Panc1 (cell line): ENCODE measurements around the gene GRAMD1A. TPM values are rescaled to one million over a fixed set of nuclear protein-coding genes. Genes with fewer than 3 reads are reported as not detected.
A peak's percentile ranks its signal among the peaks of the same experiment; 100 is the strongest.

Source experiments
- ATAC-seq: fragments of 200-7000 bp; cut with Tn5 transposase; 2 replicates; pipeline ENCODE4 v1.9.1; 2020; ENCODE audit warnings: mild to moderate bottlenecking, moderate library complexity
- Bru-seq: library from RNA; stranded (reverse); fragments of 400-500 nt; gene quantifications from one replicate; lab custom pipeline; 2021; lab: Mats Ljungman, UMichigan
- BruChase-seq, 2 experiments: library from RNA; stranded (reverse); fragments of 400-500 nt; gene quantifications; one replicate each; lab custom pipeline; 2021; lab: Mats Ljungman, UMichigan
- BruUV-seq: library from RNA; stranded (reverse); fragments of 400-500 nt; replicated peaks from 2 replicates; lab custom pipeline; 2021; lab: Mats Ljungman, UMichigan
- CTCF ChIA-PET: fragments of 300-600 bp; sonication (Branson Sonifier 250); formaldehyde crosslinking; loops from one replicate; lab custom pipeline; 2022; ENCODE audit warnings: antibody characterized with exemption; lab: Charles Lee
- POLR2A ChIA-PET: fragments of 300-600 bp; sonication (Branson Sonifier 250); formaldehyde crosslinking; loops from one replicate; lab custom pipeline; 2022; ENCODE audit warnings: antibody characterized with exemption; lab: Charles Lee
- DNase-seq: peaks from one replicate; pipeline ENCODE4 v3.0.0-alpha.2; 2010; ENCODE audit warnings: low read depth, low spot score
- H3K27ac ChIP-seq: 2 replicates; pipeline ENCODE4 v1.5.1; 2011; ENCODE audit warnings: mild to moderate bottlenecking, low read length, inconsistent platforms
- H3K27me3 ChIP-seq: fragments of 200-500 bp; sonication (Bioruptor generic); 2 replicates; pipeline ENCODE4 v1.6.0; 2014; ENCODE audit warnings: low read length, inconsistent platforms; ENCODE audit not compliant: control insufficient read depth, insufficient read depth
- H3K36me3 ChIP-seq: fragments of 200-500 bp; sonication (Bioruptor generic); 2 replicates; pipeline ENCODE4 v1.5.1; 2014; ENCODE audit warnings: inconsistent platforms, mild to moderate bottlenecking, low read length, moderate library complexity; ENCODE audit not compliant: control insufficient read depth, insufficient read depth
- H3K4me1 ChIP-seq: 2 replicates; pipeline ENCODE4 v1.5.1; 2011; ENCODE audit warnings: inconsistent platforms, mild to moderate bottlenecking, low read length, moderate library complexity; ENCODE audit not compliant: control insufficient read depth, insufficient read depth
- H3K4me3 ChIP-seq, 2 experiments: 2 replicates each; pipeline ENCODE4 v1.5.1; 2011 to 2012; ENCODE audit warnings: low read depth in 2 of 2, low read length in 2 of 2, mild to moderate bottlenecking in 2 of 2, inconsistent platforms in 1 of 2, moderate library complexity in 1 of 2
- H3K9me3 ChIP-seq: fragments of 200-500 bp; sonication (Bioruptor generic); 2 replicates; pipeline ENCODE4 v1.5.1; 2014; ENCODE audit warnings: low read depth, mild to moderate bottlenecking, inconsistent platforms, low read length, moderate library complexity; ENCODE audit not compliant: control insufficient read depth, insufficient read depth
- CTCF ChIP-seq: fragments of 450-650 bp; IDR thresholded peaks from 2 replicates; pipeline ENCODE4 v1.5.1; 2017; ENCODE audit warnings: mild to moderate bottlenecking
- POLR2AphosphoS5 ChIP-seq: IDR thresholded peaks from 2 replicates; pipeline ENCODE4 v1.6.1; 2012; ENCODE audit warnings: mild to moderate bottlenecking, low read depth, low read length, moderate library complexity
- REST ChIP-seq, 2 experiments: IDR thresholded peaks; 2 replicates each; pipeline ENCODE4 v1.6.1; 2011 to 2012; ENCODE audit warnings: low read depth in 2 of 2, control low read depth in 1 of 2, low read length in 1 of 2, mild to moderate bottlenecking in 1 of 2, moderate library complexity in 1 of 2; ENCODE audit not compliant: insufficient read depth in 1 of 2
- SIN3A ChIP-seq: IDR thresholded peaks from 2 replicates; pipeline ENCODE4 v1.6.1; 2012; ENCODE audit warnings: low read depth, mild to moderate bottlenecking, low read length, moderate library complexity, borderline replicate concordance; ENCODE audit not compliant: insufficient read depth
- TCF7L2 ChIP-seq: IDR thresholded peaks from 2 replicates; pipeline ENCODE4 v1.6.1; 2011; ENCODE audit warnings: mild to moderate bottlenecking, low read depth, low read length, inconsistent platforms
- in situ Hi-C: cut with HindIII; loops from 2 replicates; pipeline ENCODE4 v1.10.0; 2016; ENCODE audit warnings: low sequenced_read_pairs, low pct_unique_long_range_greater_than_20kb
- intact Hi-C: fragments of 100-400 bp; cut with micrococcal nuclease; formaldehyde crosslinking; loops from one replicate; pipeline ENCODE4 v1.10.0; 2022; ENCODE audit not compliant: unreplicated experiment
- long read RNA-seq: library from polyadenylated mRNA; unstranded; transcript quantifications from one replicate; pipeline ENCODE4 v2.0.0, GENCODE V29; 2021; ENCODE audit not compliant: unreplicated experiment
- polyA plus RNA-seq: library from polyadenylated mRNA; unstranded; fragments of >200 nt; gene quantifications from one replicate; pipeline ENCODE4 v1.2.1, GENCODE V29; 2012; ENCODE audit warnings: missing spikeins; ENCODE audit not compliant: insufficient read length
- total RNA-seq: library from RNA; stranded (reverse); gene quantifications from one replicate; pipeline ENCODE4 v1.2.1, GENCODE V29; 2021; ENCODE audit not compliant: unreplicated experiment

Gene GRAMD1A
- 69.9 TPM for total RNA-seq
- polyA plus RNA-seq = 71.6 TPM
- Bru-seq, nascent RNA = percentile 69 among the genes with signal in this experiment
- BruChase-seq, experiment 1, labeled RNA remaining after a 2-hour chase = percentile 74 among the genes with signal in this experiment
- percentile 76 among the genes with signal in this experiment for BruChase-seq, experiment 2, labeled RNA remaining after a 6-hour chase
- long read RNA-seq, transcript GRAMD1A-207 (9 exons, 2,277 nt) = major isoform, 8 of 132 reads
- long read RNA-seq, partial matches to known transcripts = 45 of 132 reads
- long read RNA-seq, other reads (novel, unspliced or antisense) = 77 of 132 reads

- H3K27ac ChIP-seq = peak within 1 kb of the TSS; percentile 91
- ATAC-seq = peak; percentile 93
- no peaks in the 10 kb centered on the region for H3K27me3 ChIP-seq
- peak; percentile 22 for DNase-seq
- ChIA-PET POLR2A (interaction anchor here (0.6 kb wide), 1 partner anchor 65 kb away, joined by 11 read pairs; no protein-coding TSS in a partner anchor), CTCF (no interaction called here)
- BruUV-seq = TSS peak; percentile 97
- H3K4me1 ChIP-seq = peaks cover 17% of the 10 kb centered on the region
- TF ChIP-seq REST (IDR thresholded peaks at IDR 0.05; ENCODE audit: insufficient read depth in 1 of 2, low read depth in 2 of 2, low read length in 1 of 2) = no peak
- no peak for TF ChIP-seq SIN3A
- peak; percentile 61 for TF ChIP-seq POLR2AphosphoS5
- in situ Hi-C loops (no loop called here), intact Hi-C loops (no loop called here)
- H3K36me3 ChIP-seq = no peaks in the 10 kb centered on the region
- H3K9me3 ChIP-seq = no peaks in the 10 kb centered on the region
- peak within 1 kb of the TSS; percentile 56 to 87 for H3K4me3 ChIP-seq
These were observed at the start of gene GRAMD1A for GRCh38 chr19:34999498-35000337. Gene GRAMD1A, plus strand, starts transcription at chr19:35000323. Its CDS starts 156 bp downstream, at chr19:35000479.

GRCh38 chr19:34953092-34953491, 47.0 kb upstream of the GRAMD1A start:
- no peaks in the 10 kb centered on the region for H3K27me3 ChIP-seq
- H3K36me3 ChIP-seq = no peaks in the 10 kb centered on the region
- intact Hi-C loops (no loop called here), in situ Hi-C loops (no loop called here)
- CTCF ChIA-PET = no interaction called here
- BruUV-seq = no TSS peak
- ATAC-seq (no peak), DNase-seq (no peak)
- no peak overlapping the region for H3K27ac ChIP-seq
- peaks cover 56% of the 10 kb centered on the region for H3K9me3 ChIP-seq
- POLR2A ChIA-PET = no interaction called here
- TF ChIP-seq CTCF (no peak), REST (IDR thresholded peaks at IDR 0.05; ENCODE audit: insufficient read depth in 1 of 2, low read depth in 2 of 2, low read length in 1 of 2) (no peak), SIN3A (no peak), TCF7L2 (no peak), POLR2AphosphoS5 (no peak)
- H3K4me1 ChIP-seq = no peaks in the 10 kb centered on the region
- no peak overlapping the region for H3K4me3 ChIP-seq
